Common myeloid progenitor, CD34-positive (primary cell): ENCODE measurements around the gene TCN2.

Source experiments
- CTCF ChIA-PET: fragments of 350-600 bp; sonication (Branson Sonifier 250); formaldehyde crosslinking; loops from one replicate; lab custom pipeline; 2021; ENCODE audit warnings: antibody characterized with exemption; lab: Charles Lee
- POLR2A ChIA-PET: fragments of 350-600 bp; sonication (Branson Sonifier 250); formaldehyde crosslinking; loops from one replicate; lab custom pipeline; 2021; ENCODE audit warnings: antibody characterized with exemption; lab: Charles Lee
- DNase-seq, 3 donors: peaks; one replicate each; pipeline versions ENCODE4 v3.0.0 to v3.0.0-alpha.2; 2013
- H3K27ac ChIP-seq, 2 experiments: 1 replicate in 1 of 2; 2 replicates in 1 of 2; pipeline ENCODE4 v1.7.0; 2013; ENCODE audit warnings: inconsistent platforms in 2 of 2, low read length in 2 of 2, mild to moderate bottlenecking in 2 of 2, low read depth in 1 of 2, moderate library complexity in 1 of 2; ENCODE audit not compliant: severe bottlenecking in 2 of 2, insufficient read depth in 1 of 2, poor library complexity in 1 of 2
- H3K27me3 ChIP-seq, 5 experiments: replicated peaks in 2 of 5; 1 replicate in 3 of 5; 2 replicates in 2 of 5; pipeline versions ENCODE4 v1.6.1 to v1.7.0; 2013; ENCODE audit warnings: low read length in 4 of 5, mild to moderate bottlenecking in 2 of 5, moderate library complexity in 2 of 5, inconsistent platforms in 1 of 5; ENCODE audit not compliant: insufficient read depth in 5 of 5, control insufficient read depth in 4 of 5
- H3K36me3 ChIP-seq, 4 experiments: 1 replicate in 2 of 4; 2 replicates in 2 of 4; pipeline versions ENCODE4 v1.6.1 to v1.7.0; 2013; ENCODE audit warnings: low read length in 3 of 4, control low read depth in 1 of 4, mild to moderate bottlenecking in 1 of 4; ENCODE audit not compliant: control insufficient read depth in 4 of 4, insufficient read depth in 4 of 4
- H3K4me1 ChIP-seq, 4 experiments: 1 replicate in 3 of 4; 2 replicates in 1 of 4; pipeline versions ENCODE4 v1.6.1 to v1.7.1; 2013; ENCODE audit warnings: low read length in 3 of 4, mild to moderate bottlenecking in 3 of 4, control low read depth in 1 of 4, inconsistent platforms in 1 of 4, moderate library complexity in 1 of 4; ENCODE audit not compliant: control insufficient read depth in 4 of 4, insufficient read depth in 4 of 4; ENCODE audit errors: control extremely low read depth in 1 of 4
- H3K4me3 ChIP-seq, 7 experiments: 1 replicate in 4 of 7; 2 replicates in 3 of 7; pipeline versions ENCODE4 v1.5.1 to v1.7.0; 2013; ENCODE audit warnings: mild to moderate bottlenecking in 7 of 7, low read length in 6 of 7, moderate library complexity in 6 of 7, inconsistent platforms in 2 of 7, low read depth in 2 of 7, control low read depth in 1 of 7; ENCODE audit not compliant: insufficient read depth in 4 of 7, control insufficient read depth in 1 of 7; ENCODE audit errors: extremely low read depth in 1 of 7
- H3K9me3 ChIP-seq, 5 experiments: 1 replicate in 4 of 5; 2 replicates in 1 of 5; pipeline versions ENCODE4 v1.6.1 to v1.7.1; 2013; ENCODE audit warnings: low read length in 4 of 5, mild to moderate bottlenecking in 2 of 5, inconsistent platforms in 1 of 5, low read depth in 1 of 5, moderate library complexity in 1 of 5; ENCODE audit not compliant: control insufficient read depth in 4 of 5, insufficient read depth in 2 of 5; ENCODE audit errors: control extremely low read depth in 1 of 5
- WGBS: methylation state at CpG from one replicate; pipeline ENCODE4 v1.1.5; 2013; ENCODE audit not compliant: insufficient coverage; 5-methylcytosine and 5-hydroxymethylcytosine counted together

Gene TCN2

GRCh38 chr22:30601464-30601863 is 5.5 kb upstream of the TCN2 start:
- H3K4me3 ChIP-seq: no peak overlapping the region
- DNase-seq: no peak
- 100% methylated on average over 2 of the region's 5 CpGs for WGBS
- H3K4me1 ChIP-seq: peaks cover 5 to 13% (median 10%) of the 10 kb centered on the region in 4 experiments
- POLR2A ChIA-PET: interaction anchor here (0.6 kb wide), 1 partner anchor 322 kb away, joined by 3 read pairs; no protein-coding TSS in a partner anchor
- no peaks in the 10 kb centered on the region for H3K9me3 ChIP-seq
- no peaks in the 10 kb centered on the region for H3K27me3 ChIP-seq
- H3K36me3 ChIP-seq: peaks cover 0 to 1% (median 0%) of the 10 kb centered on the region in 4 experiments
- CTCF ChIA-PET: interaction anchor here (0.7 to 1.9 kb wide), 6 partner anchors 11 to 155 kb away, joined by 3 to 7 read pairs (median 3); no protein-coding TSS in a partner anchor
- no peak overlapping the region for H3K27ac ChIP-seq

- no peak overlapping the region for H3K4me3 ChIP-seq
- peak; percentile 58 to 79 (median 75) for DNase-seq
- H3K27ac ChIP-seq: no peak overlapping the region
- no peaks in the 10 kb centered on the region for H3K9me3 ChIP-seq
- peaks cover 0 to 1% (median 0%) of the 10 kb centered on the region in 4 experiments for H3K36me3 ChIP-seq
- H3K27me3 ChIP-seq: no peaks in the 10 kb centered on the region
- H3K4me1 ChIP-seq: peaks cover 5 to 18% (median 14%) of the 10 kb centered on the region in 4 experiments
- ChIA-PET CTCF (interaction anchor here (0.7 to 1.9 kb wide), 4 partner anchors 11 to 156 kb away, joined by 3 to 7 read pairs (median 3); no protein-coding TSS in a partner anchor), POLR2A (interaction anchor here (0.6 kb wide), 1 partner anchor 321 kb away, joined by 3 read pairs; no protein-coding TSS in a partner anchor)
- WGBS: 25% methylated on average over 1 of the region's 3 CpGs
Observed at GRCh38 chr22:30602049-30602448, 4.9 kb upstream of the TCN2 start.

GRCh38 chr22:30603801-30604200 is 3.2 kb upstream of the TCN2 start:
- CTCF ChIA-PET: interaction anchor here (0.8 to 1.4 kb wide), 5 partner anchors 8 to 81 kb away, joined by 3 read pairs; no protein-coding TSS in a partner anchor
- Histone ChIP-seq H3K36me3 (peaks cover 0 to 1% (median 0%) of the 10 kb centered on the region in 4 experiments), H3K9me3 (no peaks in the 10 kb centered on the region), H3K4me3 (no peak overlapping the region), H3K27ac (no peak overlapping the region), H3K27me3 (no peaks in the 10 kb centered on the region), H3K4me1 (peaks cover 5 to 35% (median 31%) of the 10 kb centered on the region in 4 experiments)
- WGBS: 94% methylated on average over 3 of the region's 3 CpGs
- POLR2A ChIA-PET: no interaction called here
- DNase-seq: no peak

- WGBS: 100% methylated on average over 1 of the region's 2 CpGs
- Histone ChIP-seq H3K27me3 (no peaks in the 10 kb centered on the region), H3K9me3 (no peaks in the 10 kb centered on the region), H3K27ac (no peak overlapping the region), H3K4me1 (peaks cover 7 to 44% (median 40%) of the 10 kb centered on the region in 4 experiments), H3K4me3 (no peak overlapping the region), H3K36me3 (peaks cover 0 to 1% (median 0%) of the 10 kb centered on the region in 4 experiments)
- CTCF ChIA-PET: interaction anchor here (0.6 to 1.4 kb wide), 8 partner anchors 9 to 120 kb away, joined by 3 to 7 read pairs (median 3); partner anchors contain the start of gene PES1
- no peak for DNase-seq
- POLR2A ChIA-PET: no interaction called here
Observed at GRCh38 chr22:30604723-30605122, 2.3 kb upstream of the TCN2 start.

GRCh38 chr22:30605449-30606110 is 1.4 kb upstream of the TCN2 start:
- no peaks in the 10 kb centered on the region for H3K27me3 ChIP-seq
- H3K4me3 ChIP-seq: peak overlapping the region in 2 of 7 experiments; percentile 76 to 81
- H3K36me3 ChIP-seq: peaks cover 0 to 1% (median 0%) of the 10 kb centered on the region in 4 experiments
- POLR2A ChIA-PET: no interaction called here
- H3K4me1 ChIP-seq: peaks cover 7 to 53% (median 45%) of the 10 kb centered on the region in 4 experiments
- CTCF ChIA-PET: interaction anchor here (1.3 to 3.3 kb wide), 4 partner anchors 9 to 149 kb away, joined by 4 to 13 read pairs (median 7); no protein-coding TSS in a partner anchor
- H3K9me3 ChIP-seq: no peaks in the 10 kb centered on the region
- no peak overlapping the region for H3K27ac ChIP-seq
- WGBS: 0% methylated on average over 4 of the region's 9 CpGs
- peak; percentile 56 to 75 (median 72) for DNase-seq

GRCh38 chr22:30607300-30607930 is 441 bp downstream of the TCN2 start:
- Histone ChIP-seq H3K27ac (no peak overlapping the region), H3K4me3 (peak overlapping the region in 6 of 7 experiments; percentile 0 to 81 (median 57)), H3K27me3 (no peaks in the 10 kb centered on the region), H3K4me1 (peaks cover 7 to 54% (median 45%) of the 10 kb centered on the region in 4 experiments), H3K9me3 (no peaks in the 10 kb centered on the region), H3K36me3 (peaks cover 0 to 1% (median 0%) of the 10 kb centered on the region in 4 experiments)
- WGBS: 100% methylated on average over 4 of the region's 7 CpGs
- ChIA-PET CTCF (interaction anchor here (2.6 to 3.3 kb wide), 2 partner anchors 12 to 148 kb away, joined by 8 to 13 read pairs; no protein-coding TSS in a partner anchor), POLR2A (interaction anchor here (1.1 to 1.9 kb wide), 2 partner anchors 13 to 16 kb away, joined by 3 to 5 read pairs; partner anchors contain the start of gene PES1)
- no peak for DNase-seq
